ENCODE results near the gene ESRRB.
A peak's percentile ranks its signal among the peaks of the same experiment; 100 is the strongest.

The ESRRB gene

GRCh38 chr14:76500011-76500410, 124.1 kb downstream of the ESRRB start:
- ChIA-PET POLR2A (interaction anchor here (0.5 kb wide), 1 partner anchor 98 kb away, joined by 4 read pairs; no protein-coding TSS in a partner anchor), CTCF (interaction anchor here (0.9 to 1.1 kb wide), 2 partner anchors 11 to 146 kb away, joined by 3 read pairs; no protein-coding TSS in a partner anchor)
- H3K36me3 ChIP-seq (ENCODE audit: control insufficient read depth in 2 of 2, insufficient read depth in 1 of 2, low read length in 2 of 2): no peaks in the 10 kb centered on the region
- no peak overlapping the region for H3K27ac ChIP-seq (ENCODE audit: extremely low read depth, low read depth, low read length)
- no peak for TF ChIP-seq ZNF544 (tag by site-specific recombination; IDR thresholded peaks at IDR 0.05)
- no peak for TF ChIP-seq ZNF626 (tag by site-specific recombination; IDR thresholded peaks at IDR 0.05)
- no peak for TF ChIP-seq ZNF416 (tag by site-specific recombination; IDR thresholded peaks at IDR 0.05)
- TF ChIP-seq GLIS1 (tag by site-specific recombination; IDR thresholded peaks at IDR 0.05): peak; percentile 66
- TF ChIP-seq ZNF600 (tag by site-specific recombination; IDR thresholded peaks at IDR 0.05): peak; percentile 70; the same call in 1 of the 2 replicates
- TF ChIP-seq ZNF843 (tag by site-specific recombination; IDR thresholded peaks at IDR 0.05): no peak
- no peak for TF ChIP-seq ZBTB8A (tag by site-specific recombination; IDR thresholded peaks at IDR 0.05)
- TF ChIP-seq ZNF660 (tag by site-specific recombination; IDR thresholded peaks at IDR 0.05): 0 out of 2 replicates have a peak, but pooled peaks have one; percentile 23
- no peak overlapping the region for H3K4me3 ChIP-seq (ENCODE audit: low read depth, low read length)
- no peaks in the 10 kb centered on the region for H3K4me1 ChIP-seq (ENCODE audit: control insufficient read depth, insufficient read depth, low read length)
- H3K9me3 ChIP-seq (ENCODE audit: control insufficient read depth, insufficient read depth, low read depth, low read length): no peaks in the 10 kb centered on the region

- H3K36me3 ChIP-seq (ENCODE audit: control insufficient read depth in 2 of 2, insufficient read depth in 1 of 2, low read length in 2 of 2): no peaks in the 10 kb centered on the region
- no peak overlapping the region for H3K27ac ChIP-seq (ENCODE audit: extremely low read depth, low read depth, low read length)
- POLR2A ChIA-PET: interaction anchor here (0.5 kb wide), 1 partner anchor 97 kb away, joined by 4 read pairs; no protein-coding TSS in a partner anchor
- CTCF ChIA-PET: no interaction called here
- TF ChIP-seq KLF10 (tag by site-specific recombination; IDR thresholded peaks at IDR 0.05): no peak
- no peak for TF ChIP-seq ZNF140 (tag by site-specific recombination; IDR thresholded peaks at IDR 0.05)
- TF ChIP-seq REST (tag by site-specific recombination; IDR thresholded peaks at IDR 0.05): no peak
- TF ChIP-seq, protein P1, sequence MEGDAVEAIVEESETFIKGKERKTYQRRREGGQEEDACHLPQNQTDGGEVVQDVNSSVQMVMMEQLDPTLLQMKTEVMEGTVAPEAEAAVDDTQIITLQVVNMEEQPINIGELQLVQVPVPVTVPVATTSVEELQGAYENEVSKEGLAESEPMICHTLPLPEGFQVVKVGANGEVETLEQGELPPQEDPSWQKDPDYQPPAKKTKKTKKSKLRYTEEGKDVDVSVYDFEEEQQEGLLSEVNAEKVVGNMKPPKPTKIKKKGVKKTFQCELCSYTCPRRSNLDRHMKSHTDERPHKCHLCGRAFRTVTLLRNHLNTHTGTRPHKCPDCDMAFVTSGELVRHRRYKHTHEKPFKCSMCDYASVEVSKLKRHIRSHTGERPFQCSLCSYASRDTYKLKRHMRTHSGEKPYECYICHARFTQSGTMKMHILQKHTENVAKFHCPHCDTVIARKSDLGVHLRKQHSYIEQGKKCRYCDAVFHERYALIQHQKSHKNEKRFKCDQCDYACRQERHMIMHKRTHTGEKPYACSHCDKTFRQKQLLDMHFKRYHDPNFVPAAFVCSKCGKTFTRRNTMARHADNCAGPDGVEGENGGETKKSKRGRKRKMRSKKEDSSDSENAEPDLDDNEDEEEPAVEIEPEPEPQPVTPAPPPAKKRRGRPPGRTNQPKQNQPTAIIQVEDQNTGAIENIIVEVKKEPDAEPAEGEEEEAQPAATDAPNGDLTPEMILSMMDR (tag by site-specific recombination; IDR thresholded peaks at IDR 0.05): no peak
- TF ChIP-seq HOXA7 (CRISPR knock-in tag; IDR thresholded peaks at IDR 0.05; ENCODE audit: borderline replicate concordance): no peak
- TF ChIP-seq ZBTB20 (tag by site-specific recombination; IDR thresholded peaks at IDR 0.05): no peak
- no peak for TF ChIP-seq ZNF747 (tag by site-specific recombination; IDR thresholded peaks at IDR 0.05)
- no peak for TF ChIP-seq BCL6B (tag by site-specific recombination; IDR thresholded peaks at IDR 0.05)
- TF ChIP-seq, protein P2, sequence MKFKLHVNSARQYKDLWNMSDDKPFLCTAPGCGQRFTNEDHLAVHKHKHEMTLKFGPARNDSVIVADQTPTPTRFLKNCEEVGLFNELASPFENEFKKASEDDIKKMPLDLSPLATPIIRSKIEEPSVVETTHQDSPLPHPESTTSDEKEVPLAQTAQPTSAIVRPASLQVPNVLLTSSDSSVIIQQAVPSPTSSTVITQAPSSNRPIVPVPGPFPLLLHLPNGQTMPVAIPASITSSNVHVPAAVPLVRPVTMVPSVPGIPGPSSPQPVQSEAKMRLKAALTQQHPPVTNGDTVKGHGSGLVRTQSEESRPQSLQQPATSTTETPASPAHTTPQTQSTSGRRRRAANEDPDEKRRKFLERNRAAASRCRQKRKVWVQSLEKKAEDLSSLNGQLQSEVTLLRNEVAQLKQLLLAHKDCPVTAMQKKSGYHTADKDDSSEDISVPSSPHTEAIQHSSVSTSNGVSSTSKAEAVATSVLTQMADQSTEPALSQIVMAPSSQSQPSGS (tag by site-specific recombination; IDR thresholded peaks at IDR 0.05; ENCODE audit: low read depth): no peak
- no peak for TF ChIP-seq ZBTB21 (tag by site-specific recombination; IDR thresholded peaks at IDR 0.05)
- no peak for TF ChIP-seq ZIC2 (tag by site-specific recombination; IDR thresholded peaks at IDR 0.05)
- TF ChIP-seq ZNF132 (tag by site-specific recombination; IDR thresholded peaks at IDR 0.05; ENCODE audit: borderline replicate concordance): no peak
- no peak for TF ChIP-seq ZNF354C (tag by site-specific recombination; IDR thresholded peaks at IDR 0.05; ENCODE audit: borderline replicate concordance, low read depth)
- TF ChIP-seq RBAK (tag by site-specific recombination; IDR thresholded peaks at IDR 0.05): no peak
- TF ChIP-seq KLF8 (tag by site-specific recombination; IDR thresholded peaks at IDR 0.05): no peak
- H3K4me3 ChIP-seq (ENCODE audit: low read depth, low read length): no peak overlapping the region
- H3K9me3 ChIP-seq (ENCODE audit: control insufficient read depth, insufficient read depth, low read depth, low read length): no peaks in the 10 kb centered on the region
- H3K4me1 ChIP-seq (ENCODE audit: control insufficient read depth, insufficient read depth, low read length): no peaks in the 10 kb centered on the region
These were observed 124.5 kb downstream of the ESRRB start for GRCh38 chr14:76500480-76500879.
